HG02852 (cell line): ENCODE results near the gene ELP4.
"Not testable (repeated sequence)": the region's sequence is repeated elsewhere in the genome, so short reads cannot be mapped to it uniquely, and the experiment has no call there.

Source experiments
- ATAC-seq: cut with Tn5 transposase; IDR thresholded peaks from one replicate; pipeline ENCODE4 v1.9.1; 2021; ENCODE audit warnings: mild to moderate bottlenecking, moderate library complexity; ENCODE audit not compliant: unreplicated experiment

Gene ELP4

GRCh38 chr11:31692466-31692865 lies 182.9 kb downstream of the ELP4 start:
- ATAC-seq, result no peak

DNA sequence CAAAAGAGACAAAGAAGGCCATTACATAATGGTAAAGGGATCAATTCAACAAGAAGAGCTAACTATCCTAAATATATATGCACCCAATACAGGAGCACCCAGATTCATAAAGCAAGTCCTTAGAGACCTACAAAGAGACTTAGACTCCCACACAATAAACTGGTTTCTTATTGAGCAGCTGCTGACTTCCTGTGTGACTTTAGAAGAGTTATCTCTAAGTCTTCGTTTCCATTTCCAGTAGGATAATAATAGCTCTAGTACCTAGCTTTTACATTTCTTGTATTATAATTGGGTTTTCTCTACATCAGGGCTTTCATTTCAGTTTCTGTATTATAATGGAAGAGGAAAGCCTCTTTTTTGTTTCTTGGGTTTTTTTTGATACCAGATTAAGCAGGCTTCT lies 187.5 kb downstream of the ELP4 start:
- ATAC-seq, result peak; percentile 100

DNA sequence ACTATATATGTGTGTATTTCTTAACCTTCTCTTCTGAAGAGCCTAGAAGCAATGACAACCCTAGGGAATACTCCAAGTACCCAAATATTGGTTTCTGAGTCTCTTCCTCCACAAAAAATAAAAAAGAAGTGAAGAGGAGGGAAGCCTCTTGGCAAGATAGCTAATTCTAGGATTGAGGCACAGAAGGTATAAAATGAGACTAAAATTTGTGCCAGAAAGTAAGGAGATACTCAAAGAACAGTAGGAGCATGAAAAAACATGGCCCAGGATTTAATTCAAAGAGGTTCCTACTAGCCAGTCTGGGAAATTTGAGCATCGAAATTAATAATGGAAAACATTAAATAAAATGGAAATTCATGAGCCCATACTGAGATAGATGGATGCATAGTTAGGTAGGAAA lies 189.5 kb downstream of the ELP4 start:
- ATAC-seq, result no peak

GRCh38 chr11:31702966-31703365 lies 193.4 kb downstream of the ELP4 start:
- no peak for ATAC-seq

DNA sequence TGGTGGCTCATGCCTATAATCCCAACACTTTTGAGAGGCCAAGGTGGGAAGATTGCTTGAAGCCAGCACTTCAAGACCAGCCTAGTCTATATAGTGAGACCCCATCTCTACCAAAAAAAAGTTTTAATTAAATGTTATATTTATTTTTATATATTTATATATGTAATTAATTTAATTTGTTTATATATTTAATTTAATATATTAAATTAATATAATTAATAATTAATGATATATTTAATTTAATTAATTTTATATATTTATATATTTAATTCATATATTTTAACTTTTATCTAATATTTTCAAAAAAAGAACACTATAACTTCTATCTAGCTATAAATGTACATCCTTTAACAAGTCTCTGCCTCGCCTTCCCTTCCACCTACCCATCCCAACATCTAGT lies 196.8 kb downstream of the ELP4 start:
- no peak for ATAC-seq

- ATAC-seq, result no peak
Measured at GRCh38 chr11:31711137-31711536, 201.6 kb downstream of the ELP4 start.

DNA sequence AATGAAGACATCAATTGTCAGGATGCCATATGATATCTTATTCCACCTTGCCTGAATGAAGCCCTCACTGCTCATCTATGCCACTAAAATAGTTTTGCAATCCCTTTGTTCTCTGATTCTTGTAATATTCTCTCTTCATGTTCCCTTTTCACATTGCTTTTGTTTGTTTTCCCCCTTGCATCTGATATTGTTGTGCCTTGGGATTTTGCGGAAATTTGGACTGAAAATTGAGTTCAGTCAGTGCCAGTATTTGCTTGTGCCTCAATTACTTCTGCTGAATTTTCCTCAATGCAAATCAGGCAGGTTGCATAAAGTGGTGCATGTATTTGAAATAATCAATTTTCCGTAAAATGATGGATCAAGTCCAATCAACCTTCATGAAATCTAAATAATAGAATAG lies 203.3 kb downstream of the ELP4 start:
- ATAC-seq, result no peak

DNA sequence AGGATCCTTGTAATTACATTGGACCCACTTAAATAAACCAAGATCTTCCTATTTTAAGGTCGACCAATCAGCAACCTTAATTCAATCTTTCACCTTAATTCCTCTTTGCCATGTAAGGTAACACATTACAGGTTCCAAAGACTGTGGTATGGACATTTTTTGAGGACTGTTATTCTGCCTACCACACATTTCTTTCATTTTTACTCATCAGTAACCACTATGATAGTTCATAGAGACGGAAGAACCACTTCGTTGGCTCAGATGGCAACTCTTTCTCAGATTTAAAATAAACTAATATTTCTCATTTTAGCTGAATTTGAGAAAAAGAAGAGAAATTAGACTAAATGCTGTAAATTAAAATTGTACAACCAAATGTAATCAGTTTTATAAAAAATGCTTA lies 205.3 kb downstream of the ELP4 start:
- peak; percentile 66 for ATAC-seq

- ATAC-seq, result no peak
Measured at GRCh38 chr11:31720225-31720624, 210.7 kb downstream of the ELP4 start.

DNA sequence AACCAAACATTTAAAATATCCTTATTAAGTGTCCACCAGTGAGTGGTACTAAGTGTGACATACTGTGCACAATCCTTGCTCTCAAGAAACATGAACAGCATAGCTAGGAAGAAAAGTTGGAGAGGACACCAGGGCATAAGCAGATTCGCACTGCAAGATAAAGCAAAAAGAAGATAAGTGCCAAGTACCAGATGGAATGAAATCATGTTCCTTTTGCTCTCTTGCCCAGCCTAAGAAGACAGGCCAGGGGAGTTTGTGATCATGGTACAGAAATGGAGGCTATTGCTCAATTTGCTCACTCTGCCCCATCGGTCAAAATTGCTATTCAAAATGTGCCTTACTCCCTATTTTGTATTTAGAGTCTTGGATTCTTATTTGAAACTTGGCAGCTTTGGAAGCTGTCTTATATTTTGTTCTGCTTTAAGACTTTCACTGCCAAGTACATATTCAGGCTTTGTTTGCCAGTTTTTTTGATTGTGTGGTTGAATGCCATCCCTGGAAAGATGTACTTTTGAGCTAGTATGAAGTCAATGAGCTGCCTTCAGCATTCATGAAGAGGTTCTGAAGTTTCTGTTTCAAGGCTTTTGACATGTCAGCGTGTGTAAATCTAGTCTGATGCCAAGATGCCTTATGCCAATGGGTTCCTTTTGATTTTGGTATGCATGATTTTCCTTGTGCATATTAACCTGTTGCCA lies 211.3 kb downstream of the ELP4 start:
- no peak for ATAC-seq

GRCh38 chr11:31722754-31723153 lies 213.2 kb downstream of the ELP4 start:
- ATAC-seq, result no peak

DNA sequence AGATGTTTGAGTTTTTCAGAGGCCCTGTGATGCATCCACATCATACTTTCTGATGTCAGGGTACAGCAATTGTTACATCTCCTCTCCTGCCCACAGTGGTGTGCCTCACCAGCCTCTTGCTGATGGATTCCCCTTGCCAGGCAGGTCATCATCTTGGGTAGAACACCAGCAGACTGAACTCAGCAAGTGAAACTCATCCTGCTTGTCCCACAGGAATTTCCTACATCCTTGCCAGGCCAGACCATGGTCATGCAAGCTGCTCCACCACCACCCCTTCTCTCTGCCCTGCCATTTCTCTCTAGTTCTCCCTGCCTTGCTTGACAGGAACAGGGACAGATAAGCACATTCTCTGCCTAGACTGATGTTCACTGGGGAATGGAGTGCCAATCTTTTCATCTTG lies 215.6 kb downstream of the ELP4 start:
- no peak for ATAC-seq

DNA sequence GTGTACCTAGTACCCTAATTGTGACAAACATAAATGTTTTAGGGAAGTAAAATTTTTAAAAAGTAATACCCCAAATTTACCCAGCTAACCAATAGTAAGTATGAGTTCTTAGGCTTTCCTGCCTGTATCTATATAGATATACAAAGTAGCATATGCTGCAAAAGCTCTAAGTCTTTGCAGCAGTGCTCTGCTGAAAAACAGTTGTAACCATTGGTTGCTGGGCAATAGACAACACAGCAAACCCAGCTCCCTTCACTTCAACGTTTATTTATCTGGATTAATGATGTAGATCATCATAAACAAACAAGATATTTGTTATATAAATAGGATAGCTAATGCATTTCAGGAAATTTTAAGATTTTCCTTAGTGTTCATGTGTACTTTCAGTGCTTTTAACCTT lies 218.9 kb downstream of the ELP4 start:
- no peak for ATAC-seq

GRCh38 chr11:31740131-31740530 lies 230.6 kb downstream of the ELP4 start:
- no peak for ATAC-seq

DNA sequence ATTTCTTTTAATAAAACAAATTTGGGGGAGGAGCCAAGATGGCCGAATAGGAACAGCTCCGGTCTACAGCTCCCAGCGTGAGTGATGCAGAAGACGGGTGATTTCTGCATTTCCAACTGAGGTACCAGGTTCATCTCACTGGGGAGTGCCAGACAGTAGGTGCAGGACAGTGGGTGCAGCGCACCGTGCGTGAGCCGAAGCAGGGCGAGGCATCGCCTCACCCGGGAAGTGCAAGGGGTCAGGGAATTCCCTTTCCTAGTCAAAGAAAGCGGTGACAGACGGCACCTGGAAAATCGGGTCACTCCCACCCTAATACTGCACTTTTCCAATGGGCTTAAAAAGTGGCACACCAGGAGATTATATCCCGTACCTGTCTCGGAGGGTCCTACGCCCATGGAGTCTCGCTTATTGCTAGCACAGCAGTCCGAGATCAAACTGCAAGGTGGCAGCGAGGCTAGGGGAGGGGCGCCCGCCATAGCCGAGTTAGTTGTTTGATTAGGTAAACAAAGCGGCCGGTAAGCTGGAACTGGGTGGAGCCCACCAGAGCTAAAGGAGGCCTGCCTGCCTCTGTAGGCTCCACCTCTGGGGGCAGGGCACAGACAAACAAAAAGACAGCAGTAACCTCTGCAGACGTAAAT lies 231.3 kb downstream of the ELP4 start:
- ATAC-seq, result not testable (repeated sequence)

DNA sequence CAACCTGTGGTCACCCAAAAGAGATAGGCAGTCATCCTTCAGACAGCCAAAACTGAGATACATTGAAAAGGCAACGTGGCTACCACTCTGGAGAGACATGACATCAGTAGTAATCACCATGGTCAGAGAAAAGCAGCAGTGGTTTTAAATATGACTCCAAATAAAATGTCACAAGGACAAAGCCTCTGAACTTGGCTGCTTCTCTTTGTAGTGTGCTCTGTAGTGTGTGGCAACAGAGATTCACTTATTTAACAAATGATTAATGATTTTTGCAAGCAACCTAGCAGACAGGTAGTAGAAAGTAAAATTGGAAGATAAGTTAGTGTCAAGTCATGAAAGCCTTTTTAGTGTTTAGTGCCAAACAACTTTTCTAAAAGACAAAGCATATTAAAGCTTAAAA lies 238.0 kb downstream of the ELP4 start:
- no peak for ATAC-seq

DNA sequence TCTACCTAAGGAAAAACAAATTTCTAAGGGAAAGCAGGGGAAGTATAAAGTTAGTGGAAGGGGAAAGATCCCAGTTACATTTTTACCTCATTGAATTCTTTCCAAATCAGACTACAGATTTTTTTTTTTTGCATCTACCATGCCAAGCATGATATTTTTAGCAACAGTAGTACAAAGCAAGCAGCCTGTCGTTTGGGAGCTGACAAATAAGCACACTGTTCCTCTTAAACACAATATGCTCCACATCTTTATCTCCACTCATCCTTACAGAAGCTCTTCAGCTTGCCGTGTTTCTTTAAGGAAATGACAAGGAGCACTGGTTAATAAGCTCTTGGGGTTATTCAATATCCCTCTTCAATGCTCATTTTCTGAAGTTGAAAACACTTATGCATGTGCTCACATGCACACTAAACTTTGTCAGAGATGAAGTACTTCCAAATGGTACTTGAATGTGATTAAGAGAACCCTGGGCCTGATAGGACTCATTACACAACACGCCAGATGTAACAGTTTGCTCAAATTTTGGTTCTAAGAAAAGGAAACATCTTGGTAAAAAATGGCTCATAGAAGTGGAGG lies 247.8 kb downstream of the ELP4 start:
- ATAC-seq, result no peak

GRCh38 chr11:31761636-31762035 lies 252.1 kb downstream of the ELP4 start:
- ATAC-seq, result no peak

DNA sequence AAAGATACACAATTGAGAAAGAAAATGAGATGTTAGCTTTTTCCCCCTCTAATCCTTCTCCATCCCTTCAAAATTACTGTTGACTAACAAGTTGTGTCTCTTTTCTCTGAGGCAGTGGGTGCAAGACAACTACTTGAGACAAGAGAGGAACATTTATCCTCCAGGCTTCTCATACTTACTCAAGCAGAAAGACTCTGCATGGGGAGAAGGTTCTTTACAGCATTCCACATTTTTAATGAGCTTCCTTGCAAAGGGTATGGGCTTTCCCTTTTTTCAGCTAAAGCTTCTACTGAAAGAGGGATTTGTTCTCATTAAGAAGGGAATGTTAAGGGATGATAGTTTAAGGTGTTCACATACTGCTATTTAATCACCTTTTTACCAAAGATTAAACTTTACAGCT lies 253.7 kb downstream of the ELP4 start:
- ATAC-seq, result no peak

- no peak for ATAC-seq
Measured at GRCh38 chr11:31764261-31764660, 254.7 kb downstream of the ELP4 start.

DNA sequence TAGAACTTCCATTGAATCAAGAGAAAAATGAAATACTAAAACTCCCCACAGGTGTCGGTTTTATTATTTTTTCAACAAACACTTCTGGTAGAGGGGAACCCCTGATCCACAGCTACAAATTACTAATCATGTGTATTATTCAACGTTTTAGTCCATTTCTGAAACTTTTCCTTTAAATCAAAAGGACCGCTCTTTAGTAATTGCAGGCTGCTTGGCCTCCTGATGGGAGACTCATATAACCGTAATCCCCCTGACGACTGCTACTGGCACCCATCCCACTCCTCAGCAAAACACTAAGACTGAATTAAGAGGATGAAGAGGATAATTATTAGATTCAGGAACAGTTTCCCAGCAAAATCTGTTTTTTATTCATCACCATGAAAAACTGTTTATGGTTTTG lies 255.2 kb downstream of the ELP4 start:
- ATAC-seq, result no peak

DNA sequence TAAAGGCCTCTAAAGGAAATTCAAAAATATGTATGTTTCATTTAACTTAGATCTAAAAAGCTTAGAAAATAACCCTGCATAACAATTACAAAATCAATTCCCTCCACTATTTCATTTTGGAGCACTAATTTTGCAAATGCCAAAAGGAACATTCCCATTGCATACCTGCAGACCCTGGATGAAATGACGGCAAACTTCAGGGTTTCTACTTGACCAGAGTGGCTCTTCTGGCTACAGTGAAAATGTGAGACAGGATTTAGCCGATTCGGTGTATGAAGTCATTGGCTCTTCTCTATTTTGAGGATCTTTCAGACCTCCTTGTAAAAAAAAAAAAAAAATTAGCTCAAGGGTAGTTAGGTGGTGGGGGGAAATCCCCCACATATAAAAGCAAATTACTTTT lies 257.5 kb downstream of the ELP4 start:
- ATAC-seq, result no peak

DNA sequence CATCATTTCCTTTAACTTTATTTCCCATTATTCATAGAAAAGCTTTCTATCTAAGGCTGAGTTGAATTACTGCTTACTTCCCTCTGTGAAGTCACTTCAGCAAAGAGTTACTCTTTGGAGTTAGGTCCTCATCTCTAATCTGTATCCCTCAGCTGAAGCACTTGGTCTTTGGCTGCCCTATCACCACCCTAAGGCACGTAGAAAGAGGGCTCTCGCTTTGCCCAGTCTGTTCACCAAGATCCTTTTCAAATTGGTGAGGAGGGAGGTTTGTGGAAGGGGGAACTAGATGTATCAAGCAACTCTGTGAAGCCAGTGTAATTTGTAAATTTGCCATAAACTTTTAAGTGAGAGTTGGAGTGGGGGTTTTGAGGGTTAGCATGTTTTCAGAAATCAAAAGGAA lies 258.1 kb downstream of the ELP4 start:
- no peak for ATAC-seq
